HepG2 (cell line): ENCODE data around the gene TOMM6. TPM values are rescaled to one million over a fixed set of nuclear protein-coding genes. Genes with fewer than 3 reads are reported as not detected.
A peak's percentile ranks its signal among the peaks of the same experiment; 100 is the strongest.

Experiments used
- ATM ChIP-seq: fragments of 450-650 bp; IDR thresholded peaks from 2 replicates; pipeline ENCODE4 v1.7.1; 2017; ENCODE audit warnings: mild to moderate bottlenecking, borderline replicate concordance
- ATRX ChIP-seq: sonication (generic); formaldehyde crosslinking; IDR thresholded peaks from 2 replicates; pipeline ENCODE4 v1.4.0; 2020; ENCODE audit warnings: missing genetic modification reagents, borderline replicate concordance
- CEBPG ChIP-seq: IDR thresholded peaks from 2 replicates; pipeline ENCODE4 v1.6.1; 2016
- FOXA1 ChIP-seq, 2 experiments: fragments of 450-650 bp in 1 of 2; sonication (generic) in 1 of 2; formaldehyde crosslinking in 1 of 2; IDR thresholded peaks; 2 replicates each; pipeline versions ENCODE4 v1.4.0 to v1.6.1; 2016 to 2020; ENCODE audit warnings: missing genetic modification reagents in 1 of 2
- GATAD2A ChIP-seq: IDR thresholded peaks from 2 replicates; pipeline ENCODE4 v1.6.1; 2016
- HMGA1 ChIP-seq: sonication (generic); formaldehyde crosslinking; conservative IDR thresholded peaks from 2 replicates; pipeline ENCODE4 v1.4.0; 2020; ENCODE audit warnings: missing genetic modification reagents
- KDM4B ChIP-seq: sonication (generic); formaldehyde crosslinking; IDR thresholded peaks from 2 replicates; pipeline ENCODE4 v1.4.0; 2020; ENCODE audit warnings: missing genetic modification reagents
- MED8 ChIP-seq: sonication (generic); formaldehyde crosslinking; IDR thresholded peaks from 2 replicates; pipeline ENCODE4 v1.8.1; 2023; ENCODE audit warnings: mild to moderate bottlenecking, missing genetic modification reagents; ENCODE audit not compliant: insufficient replicate concordance
- MLLT10 ChIP-seq: sonication (generic); formaldehyde crosslinking; IDR thresholded peaks from 2 replicates; pipeline ENCODE4 v1.4.0; 2020; ENCODE audit warnings: missing genetic modification reagents
- MTERF4 ChIP-seq: sonication (generic); formaldehyde crosslinking; IDR thresholded peaks from 2 replicates; pipeline ENCODE4 v1.8.0; 2023; ENCODE audit warnings: mild to moderate bottlenecking, missing genetic modification reagents
- NCOA5 ChIP-seq: sonication (generic); formaldehyde crosslinking; IDR thresholded peaks from 2 replicates; pipeline ENCODE4 v1.4.0; 2020; ENCODE audit warnings: missing genetic modification reagents
- POLR2AphosphoS2 ChIP-seq: IDR thresholded peaks from 2 replicates; pipeline ENCODE4 v1.6.1; 2011; ENCODE audit warnings: low read depth, low read length, improper control_type of control experiment
- RFX3 ChIP-seq: IDR thresholded peaks from 2 replicates; pipeline ENCODE4 v1.6.1; 2016; ENCODE audit warnings: missing biosample characterization, missing genetic modification reagents
- SIN3B ChIP-seq: fragments of 150-350 bp; IDR thresholded peaks from 2 replicates; pipeline ENCODE4 v1.6.1; 2014; ENCODE audit warnings: low read length
- SP140L ChIP-seq: sonication (generic); formaldehyde crosslinking; IDR thresholded peaks from 2 replicates; pipeline ENCODE4 v1.4.0; 2020; ENCODE audit warnings: missing genetic modification reagents, borderline replicate concordance
- TEAD2 ChIP-seq: sonication (generic); formaldehyde crosslinking; IDR thresholded peaks from 2 replicates; pipeline ENCODE4 v1.9.0; 2021; ENCODE audit warnings: missing genetic modification reagents
- TFE3 ChIP-seq: IDR thresholded peaks from 2 replicates; pipeline ENCODE4 v1.6.1; 2016
- U2AF1 ChIP-seq: fragments of 200-400 bp; formaldehyde crosslinking; optimal IDR thresholded peaks from 2 replicates; pipeline ENCODE3; 2017; ENCODE audit warnings: mild to moderate bottlenecking, low read depth, low read length
- ZBTB7A ChIP-seq: sonication (generic); formaldehyde crosslinking; IDR thresholded peaks from 2 replicates; pipeline ENCODE4 v1.8.0; 2022; ENCODE audit warnings: mild to moderate bottlenecking, missing genetic modification reagents
- ZIK1 ChIP-seq: sonication (generic); formaldehyde crosslinking; IDR thresholded peaks from 2 replicates; pipeline ENCODE4 v1.5.0; 2020; ENCODE audit warnings: mild to moderate bottlenecking, low read depth, missing genetic modification reagents, borderline replicate concordance
- ZNF280B ChIP-seq: sonication (generic); formaldehyde crosslinking; IDR thresholded peaks from 2 replicates; pipeline ENCODE4 v1.5.0; 2020; ENCODE audit warnings: missing genetic modification reagents, mild to moderate bottlenecking, borderline replicate concordance
- ZNF354B ChIP-seq: sonication (generic); formaldehyde crosslinking; IDR thresholded peaks from 2 replicates; pipeline ENCODE4 v1.8.0; 2022; ENCODE audit warnings: mild to moderate bottlenecking, missing genetic modification reagents
- ZNF709 ChIP-seq: sonication (generic); formaldehyde crosslinking; IDR thresholded peaks from 2 replicates; pipeline ENCODE4 v1.5.0; 2020; ENCODE audit warnings: mild to moderate bottlenecking, missing genetic modification reagents
- ZNF792 ChIP-seq: IDR thresholded peaks from 2 replicates; pipeline ENCODE4 v1.6.1; 2016
- ZSCAN20 ChIP-seq: sonication (generic); formaldehyde crosslinking; IDR thresholded peaks from 2 replicates; pipeline ENCODE4 v1.4.0; 2020; ENCODE audit warnings: missing genetic modification reagents, mild to moderate bottlenecking, borderline replicate concordance
- polyA plus RNA-seq, 8 experiments: library from polyadenylated mRNA; depleted of rRNA in 3 of 8; stranded (reverse) in 7 of 8; unstranded in 1 of 8; fragments of >200 nt; fragmentation: Illumina TruSeq in 4 of 8; extraction: Trizol in 4 of 8; gene quantifications; 2 replicates each; pipeline versions ENCODE4 v1.2.1 to v1.2.3, GENCODE V29; 2011 to 2016; ENCODE audit warnings: low read depth in 4 of 8, missing spikeins in 1 of 8, mixed read lengths in 1 of 8; ENCODE audit not compliant: insufficient read depth in 1 of 8
- total RNA-seq, 5 experiments: library from RNA; depleted of rRNA; stranded (reverse); fragments of >200 nt; fragmentation: Illumina TruSeq; extraction: Trizol; gene quantifications; 2 replicates each; pipeline ENCODE4 v1.2.3, GENCODE V29; 2016; ENCODE audit warnings: low read depth in 1 of 5
- TF ChIP-seq, protein P1 (sequence below): sonication (generic); formaldehyde crosslinking; IDR thresholded peaks from 2 replicates; pipeline ENCODE4 v1.5.0; 2020; ENCODE audit warnings: mild to moderate bottlenecking, missing genetic modification reagents, moderate library complexity

The TOMM6 gene
- total and polyA plus RNA-seq, 2 of the 13 experiments (the other 11 are each of a cell fraction or from before 2014, with no cell fraction given) = 320 to 321 TPM

DNA sequence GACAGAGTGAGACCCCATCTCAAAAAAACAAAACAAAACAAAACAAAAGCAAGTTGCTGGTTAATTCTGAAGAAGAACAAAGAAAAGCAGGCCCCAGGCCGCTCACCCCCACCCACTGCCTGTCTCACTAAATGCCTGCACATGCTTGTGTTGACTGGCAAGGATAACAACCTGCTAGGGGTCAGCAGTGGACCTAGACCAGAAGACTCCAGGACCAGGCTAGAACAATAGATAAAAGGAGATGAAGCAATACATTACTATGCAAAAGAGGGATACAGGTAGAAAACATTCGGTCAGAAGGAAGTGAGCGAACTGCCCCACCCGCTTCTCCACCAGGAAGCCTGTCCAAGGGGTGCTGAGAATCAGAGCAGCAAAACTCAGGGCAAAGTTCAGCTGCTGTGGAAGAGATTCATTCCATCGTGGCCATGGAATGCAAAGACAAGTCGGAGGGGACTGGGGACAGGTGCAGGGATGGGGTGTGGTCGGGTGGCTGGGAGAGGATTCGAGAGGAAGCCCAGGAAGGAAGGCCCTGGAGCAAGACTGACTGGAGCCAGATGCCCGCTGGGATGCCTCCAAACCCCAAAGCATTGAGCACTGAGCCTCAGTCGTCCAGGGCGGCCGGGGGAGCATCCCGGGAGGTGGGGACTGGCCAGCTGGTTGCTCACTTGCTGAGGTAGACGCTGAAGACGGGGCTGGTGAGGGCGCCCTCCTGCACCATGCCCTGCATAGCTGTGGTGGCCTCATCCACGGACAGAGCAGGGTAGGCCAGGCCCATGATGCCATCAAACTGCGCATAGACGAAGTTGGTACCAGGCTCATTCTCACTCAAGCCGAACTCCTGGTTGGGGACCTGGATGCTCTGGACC lies 45.6 kb upstream of the TOMM6 start (continued):
- no peak for TF ChIP-seq TEAD2 (CRISPR knock-in tag)
- TF ChIP-seq KDM4B (CRISPR knock-in tag) = no peak
- no peak for TF ChIP-seq ZIK1 (CRISPR knock-in tag)
- 0 out of 2 replicates have a peak, but pooled peaks have one; percentile 42 for TF ChIP-seq ZNF280B (CRISPR knock-in tag)
- no peak for TF ChIP-seq POLR2AphosphoS2
- TF ChIP-seq GATAD2A (CRISPR knock-in tag) = peak; percentile 89
- peak; percentile 65 for TF ChIP-seq U2AF1
- no peak for TF ChIP-seq MLLT10 (CRISPR knock-in tag)
- TF ChIP-seq ZNF792 (CRISPR knock-in tag) = peak; percentile 86
- no peak for TF ChIP-seq ATM
- TF ChIP-seq HMGA1 (CRISPR knock-in tag) = no peak
- no peak for TF ChIP-seq ATRX (CRISPR knock-in tag)
- no peak for TF ChIP-seq SP140L (CRISPR knock-in tag)
- no peak for TF ChIP-seq NCOA5 (CRISPR knock-in tag)
- TF ChIP-seq TFE3 (CRISPR knock-in tag) = 0 out of 2 replicates have a peak, but pooled peaks have one; percentile 24
- TF ChIP-seq CEBPG (CRISPR knock-in tag) = peak; percentile 97
- no peak for TF ChIP-seq ZSCAN20 (CRISPR knock-in tag)
- TF ChIP-seq ZNF709 = peak; percentile 54; the same call in 1 of the 2 replicates
- no peak for TF ChIP-seq MED8
- TF ChIP-seq ZBTB7A = no peak
- TF ChIP-seq FOXA1 (IDR thresholded peaks at IDR 0.05) = no peak
- TF ChIP-seq FOXA1 (CRISPR knock-in tag; IDR thresholded peaks at IDR 0.05) = peak; percentile 74
- TF ChIP-seq, protein P1, sequence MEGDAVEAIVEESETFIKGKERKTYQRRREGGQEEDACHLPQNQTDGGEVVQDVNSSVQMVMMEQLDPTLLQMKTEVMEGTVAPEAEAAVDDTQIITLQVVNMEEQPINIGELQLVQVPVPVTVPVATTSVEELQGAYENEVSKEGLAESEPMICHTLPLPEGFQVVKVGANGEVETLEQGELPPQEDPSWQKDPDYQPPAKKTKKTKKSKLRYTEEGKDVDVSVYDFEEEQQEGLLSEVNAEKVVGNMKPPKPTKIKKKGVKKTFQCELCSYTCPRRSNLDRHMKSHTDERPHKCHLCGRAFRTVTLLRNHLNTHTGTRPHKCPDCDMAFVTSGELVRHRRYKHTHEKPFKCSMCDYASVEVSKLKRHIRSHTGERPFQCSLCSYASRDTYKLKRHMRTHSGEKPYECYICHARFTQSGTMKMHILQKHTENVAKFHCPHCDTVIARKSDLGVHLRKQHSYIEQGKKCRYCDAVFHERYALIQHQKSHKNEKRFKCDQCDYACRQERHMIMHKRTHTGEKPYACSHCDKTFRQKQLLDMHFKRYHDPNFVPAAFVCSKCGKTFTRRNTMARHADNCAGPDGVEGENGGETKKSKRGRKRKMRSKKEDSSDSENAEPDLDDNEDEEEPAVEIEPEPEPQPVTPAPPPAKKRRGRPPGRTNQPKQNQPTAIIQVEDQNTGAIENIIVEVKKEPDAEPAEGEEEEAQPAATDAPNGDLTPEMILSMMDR (CRISPR knock-in tag) = peak; percentile 56
- no peak for TF ChIP-seq ZNF354B
- TF ChIP-seq SIN3B = no peak
- TF ChIP-seq RFX3 = no peak
- peak; percentile 56; the same call in 1 of the 2 replicates for TF ChIP-seq MTERF4 (CRISPR knock-in tag)
